ENCODE measurements around the gene MGMT. TPM values are rescaled to one million over a fixed set of nuclear protein-coding genes. Genes with fewer than 3 reads are reported as not detected.

The MGMT gene
- total RNA-seq, 2 donors from 2014 or later = 18.3 to 25.5 TPM

DNA sequence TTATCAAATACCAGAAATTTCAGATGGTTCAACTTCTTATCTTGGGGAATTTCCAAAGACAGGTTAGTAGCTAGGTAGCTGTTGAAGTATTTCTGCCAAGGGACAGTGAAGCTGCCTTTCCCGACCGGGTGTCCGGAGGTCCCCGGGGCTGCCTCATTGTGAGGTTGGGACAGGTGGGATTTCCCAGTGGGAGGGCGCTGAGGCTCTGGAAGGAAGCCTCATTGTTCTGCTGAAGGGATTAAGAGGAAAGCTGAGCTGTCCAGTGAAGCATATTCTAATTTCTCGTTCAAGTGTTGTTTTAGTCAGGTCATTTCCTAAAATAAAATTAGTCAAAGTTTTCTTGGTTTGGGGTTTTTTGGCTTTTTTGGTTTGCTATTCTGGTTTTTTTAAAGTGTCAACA lies 244.2 kb downstream of the MGMT start:
- TF ChIP-seq, protein P1, sequence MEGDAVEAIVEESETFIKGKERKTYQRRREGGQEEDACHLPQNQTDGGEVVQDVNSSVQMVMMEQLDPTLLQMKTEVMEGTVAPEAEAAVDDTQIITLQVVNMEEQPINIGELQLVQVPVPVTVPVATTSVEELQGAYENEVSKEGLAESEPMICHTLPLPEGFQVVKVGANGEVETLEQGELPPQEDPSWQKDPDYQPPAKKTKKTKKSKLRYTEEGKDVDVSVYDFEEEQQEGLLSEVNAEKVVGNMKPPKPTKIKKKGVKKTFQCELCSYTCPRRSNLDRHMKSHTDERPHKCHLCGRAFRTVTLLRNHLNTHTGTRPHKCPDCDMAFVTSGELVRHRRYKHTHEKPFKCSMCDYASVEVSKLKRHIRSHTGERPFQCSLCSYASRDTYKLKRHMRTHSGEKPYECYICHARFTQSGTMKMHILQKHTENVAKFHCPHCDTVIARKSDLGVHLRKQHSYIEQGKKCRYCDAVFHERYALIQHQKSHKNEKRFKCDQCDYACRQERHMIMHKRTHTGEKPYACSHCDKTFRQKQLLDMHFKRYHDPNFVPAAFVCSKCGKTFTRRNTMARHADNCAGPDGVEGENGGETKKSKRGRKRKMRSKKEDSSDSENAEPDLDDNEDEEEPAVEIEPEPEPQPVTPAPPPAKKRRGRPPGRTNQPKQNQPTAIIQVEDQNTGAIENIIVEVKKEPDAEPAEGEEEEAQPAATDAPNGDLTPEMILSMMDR (IDR thresholded peaks at IDR 0.05) = no peak
- ATAC-seq (ENCODE audit: insufficient number of reproducible peaks, low FRiP score, low read depth) (no peak), DNase-seq (ENCODE audit: low spot score) (no peak)
- Histone ChIP-seq H3K27me3 (replicated peaks; ENCODE audit: insufficient read depth) (no peaks in the 10 kb centered on the region), H3K9me3 (no peaks in the 10 kb centered on the region), H3K27ac (no peak overlapping the region), H3K4me1 (ENCODE audit: control insufficient read depth in 1 of 2, low read depth in 2 of 2) (peaks cover 0 to 9% of the 10 kb centered on the region in 2 donors), H3K4me3 (no peak overlapping the region), H3K36me3 (no peaks in the 10 kb centered on the region)

GRCh38 chr10:129712000-129712399 lies 245.0 kb downstream of the MGMT start:
- Histone ChIP-seq H3K9me3 (no peaks in the 10 kb centered on the region), H3K4me3 (no peak overlapping the region), H3K27me3 (replicated peaks; ENCODE audit: insufficient read depth) (no peaks in the 10 kb centered on the region), H3K4me1 (ENCODE audit: control insufficient read depth in 1 of 2, low read depth in 2 of 2) (peaks cover 0 to 9% of the 10 kb centered on the region in 2 donors), H3K27ac (no peak overlapping the region), H3K36me3 (no peaks in the 10 kb centered on the region)
- ATAC-seq (ENCODE audit: insufficient number of reproducible peaks, low FRiP score, low read depth) (no peak), DNase-seq (ENCODE audit: low spot score) (no peak)
- TF ChIP-seq, protein P1 (IDR thresholded peaks at IDR 0.05) = no peak

DNA sequence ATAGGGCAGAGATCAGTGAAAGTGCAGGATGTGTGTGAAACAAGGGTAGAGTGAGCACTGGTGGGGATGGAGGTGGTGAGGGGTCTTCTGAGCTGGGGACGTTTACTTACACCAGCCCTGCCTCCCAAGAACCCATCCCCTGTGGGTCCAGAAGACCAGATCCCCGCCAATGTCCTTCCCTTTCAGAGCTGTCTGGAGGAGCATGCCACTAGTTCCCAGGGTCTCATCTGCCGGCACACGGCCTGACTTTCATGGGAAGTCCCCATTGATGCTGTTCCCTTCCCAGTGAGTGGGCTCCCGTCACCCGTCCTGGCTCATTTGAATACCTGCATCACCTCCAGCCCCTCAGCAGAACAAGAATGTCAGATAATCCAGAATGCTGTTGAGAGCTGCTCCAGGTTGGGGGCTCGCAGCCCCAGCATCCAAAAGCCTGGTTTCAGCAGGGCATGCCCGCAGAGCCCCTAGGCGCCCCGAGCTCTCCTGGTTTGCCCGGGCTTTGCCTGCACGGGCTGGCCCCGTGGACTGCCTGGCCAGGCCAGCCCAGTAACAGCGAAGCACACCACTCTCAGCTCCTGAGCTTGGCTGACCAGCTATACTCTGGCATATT lies 246.7 kb downstream of the MGMT start:
- no peaks in the 10 kb centered on the region for H3K9me3 ChIP-seq
- no peak overlapping the region for H3K27ac ChIP-seq
- H3K36me3 ChIP-seq = no peaks in the 10 kb centered on the region
- TF ChIP-seq, protein P1 (IDR thresholded peaks at IDR 0.05) = no peak
- H3K4me3 ChIP-seq = no peak overlapping the region
- no peaks in the 10 kb centered on the region for H3K4me1 ChIP-seq (ENCODE audit: control insufficient read depth in 1 of 2, low read depth in 2 of 2)
- DNase-seq (ENCODE audit: low spot score) (no peak), ATAC-seq (ENCODE audit: insufficient number of reproducible peaks, low FRiP score, low read depth) (no peak)
- H3K27me3 ChIP-seq (replicated peaks; ENCODE audit: insufficient read depth) = no peaks in the 10 kb centered on the region

GRCh38 chr10:129715805-129716204 lies 248.8 kb downstream of the MGMT start:
- H3K4me1 ChIP-seq (ENCODE audit: control insufficient read depth in 1 of 2, low read depth in 2 of 2) = no peaks in the 10 kb centered on the region
- DNase-seq (ENCODE audit: low spot score) (no peak), ATAC-seq (ENCODE audit: insufficient number of reproducible peaks, low FRiP score, low read depth) (no peak)
- no peaks in the 10 kb centered on the region for H3K27me3 ChIP-seq (replicated peaks; ENCODE audit: insufficient read depth)
- H3K9me3 ChIP-seq = no peaks in the 10 kb centered on the region
- TF ChIP-seq, protein P1 (IDR thresholded peaks at IDR 0.05) = no peak
- H3K36me3 ChIP-seq = no peaks in the 10 kb centered on the region
- H3K27ac ChIP-seq = no peak overlapping the region
- H3K4me3 ChIP-seq = no peak overlapping the region

- ATAC-seq (ENCODE audit: insufficient number of reproducible peaks, low FRiP score, low read depth) (no peak), DNase-seq (ENCODE audit: low spot score) (no peak)
- no peaks in the 10 kb centered on the region for H3K4me1 ChIP-seq (ENCODE audit: control insufficient read depth in 1 of 2, low read depth in 2 of 2)
Measured at GRCh38 chr10:129716211-129716681, 249.2 kb downstream of the MGMT start.

More at GRCh38 chr10:129716211-129716681, 249.2 kb downstream of the MGMT start:
- H3K4me3 ChIP-seq = no peak overlapping the region
- no peaks in the 10 kb centered on the region for H3K27me3 ChIP-seq (replicated peaks; ENCODE audit: insufficient read depth)
- H3K9me3 ChIP-seq = peaks cover 1% of the 10 kb centered on the region
- no peaks in the 10 kb centered on the region for H3K36me3 ChIP-seq
- no peak overlapping the region for H3K27ac ChIP-seq
- TF ChIP-seq, protein P1 (IDR thresholded peaks at IDR 0.05) = no peak
